GM18520 (cell line): ENCODE data around the gene SYNPO2L.

Experiments
- ATAC-seq: cut with Tn5 transposase; IDR thresholded peaks from one replicate; pipeline ENCODE4 v1.9.1; 2021; ENCODE audit not compliant: unreplicated experiment

SYNPO2L gene

GRCh38 chr10:73648975-73649829, 6.6 kb downstream of the SYNPO2L start:
- ATAC-seq = no peak

DNA sequence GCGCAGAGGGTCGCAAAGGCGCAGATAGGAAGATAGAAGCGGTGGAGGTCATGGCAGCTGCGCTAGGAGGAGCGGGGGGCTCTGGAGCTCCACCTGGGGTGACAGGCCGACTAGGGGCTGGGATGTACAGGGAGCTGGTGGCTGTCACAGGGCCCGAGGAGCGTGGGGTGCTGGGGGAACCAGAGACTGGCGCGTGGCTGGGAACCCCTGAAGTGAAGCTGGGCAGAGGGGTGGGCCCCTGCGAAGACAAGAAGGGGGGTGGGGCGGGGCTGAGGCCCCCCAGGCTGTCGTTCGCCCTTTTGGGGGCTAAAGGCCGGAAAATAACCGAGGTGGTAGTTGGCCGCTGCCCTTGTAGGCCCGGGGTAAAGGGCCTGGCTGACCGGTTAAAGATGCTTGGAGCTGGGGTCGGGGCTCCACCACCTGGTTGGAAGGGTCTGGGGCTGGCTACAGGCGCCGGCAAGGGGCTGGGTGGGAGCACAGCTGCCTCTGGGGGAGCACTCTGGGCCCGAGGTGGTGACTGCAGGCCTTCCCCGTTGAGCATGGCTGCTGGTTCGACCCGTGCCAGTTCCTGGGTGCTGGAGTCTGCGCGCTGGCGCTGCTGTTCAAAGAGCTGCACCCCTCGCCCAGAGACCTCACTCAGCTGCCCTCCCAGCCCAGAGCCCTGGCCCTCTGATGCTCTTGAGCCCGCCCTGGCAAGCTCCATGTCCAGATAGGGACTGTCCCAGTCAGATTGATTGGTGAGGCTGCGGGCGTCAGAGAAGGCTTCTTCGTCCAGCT, 7.8 kb downstream of the SYNPO2L start:
- no peak for ATAC-seq

GRCh38 chr10:73647211-73647874, 8.5 kb downstream of the SYNPO2L start:
- ATAC-seq = no peak

GRCh38 chr10:73646598-73647041, 9.2 kb downstream of the SYNPO2L start:
- ATAC-seq = no peak

- ATAC-seq = no peak
Observed at GRCh38 chr10:73645251-73645650, 10.6 kb downstream of the SYNPO2L start.

- ATAC-seq = no peak
Observed at GRCh38 chr10:73644767-73645166, 11.1 kb downstream of the SYNPO2L start.

GRCh38 chr10:73644015-73644743, 11.7 kb downstream of the SYNPO2L start:
- no peak for ATAC-seq

- no peak for ATAC-seq
Observed at GRCh38 chr10:73643362-73643761, 12.5 kb downstream of the SYNPO2L start.

- ATAC-seq = no peak
Observed at GRCh38 chr10:73641328-73642060, 14.3 kb downstream of the SYNPO2L start, which contains the start of gene MYOZ1. Gene MYOZ1 (minus strand): TSS chr10:73641474. CDS start chr10:73640017, 1,457 bp downstream.

DNA sequence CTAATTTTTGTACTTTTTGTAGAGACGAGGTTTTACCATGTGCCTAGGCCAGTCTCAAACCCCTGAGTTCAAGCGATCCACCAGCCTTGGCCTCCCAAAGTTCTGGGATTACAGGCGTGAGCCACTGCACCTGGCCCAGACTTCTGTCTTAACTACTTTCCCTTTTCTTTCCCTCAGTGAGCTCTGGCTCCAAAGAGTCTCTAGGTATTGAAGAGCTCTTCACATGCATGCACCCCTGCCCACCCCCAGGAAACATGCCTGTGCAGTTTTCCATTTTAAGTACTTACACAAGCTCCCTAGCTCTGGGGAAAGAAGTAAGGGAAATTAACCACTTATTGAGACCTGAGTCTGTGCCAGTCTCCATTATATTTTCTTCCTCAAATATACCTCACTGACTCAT, 16.5 kb downstream of the SYNPO2L start:
- ATAC-seq = no peak

- no peak for ATAC-seq
Observed at GRCh38 chr10:73635781-73636180, 20.0 kb downstream of the SYNPO2L start.

- ATAC-seq = no peak
Observed at GRCh38 chr10:73634421-73634820, 21.4 kb downstream of the SYNPO2L start.

DNA sequence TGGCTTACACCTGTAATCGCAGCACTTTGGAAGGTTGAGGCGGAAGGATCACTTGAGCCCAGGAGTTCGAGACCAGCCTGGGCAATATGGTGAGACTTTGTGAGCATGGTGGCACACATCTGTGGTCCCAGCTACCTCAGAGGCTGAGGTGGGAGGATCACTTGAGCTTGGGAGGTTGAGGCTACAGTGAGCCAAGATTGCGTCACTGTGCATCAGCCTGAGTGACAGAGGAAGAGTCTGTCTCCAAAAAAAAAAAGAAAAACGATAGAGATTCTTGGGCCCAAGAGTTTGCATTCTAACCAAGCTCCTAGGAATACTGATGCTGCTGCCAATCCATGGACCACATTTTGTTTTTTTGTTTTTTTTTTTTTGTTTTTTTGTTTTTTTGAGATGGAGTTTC, 26.7 kb downstream of the SYNPO2L start:
- no peak for ATAC-seq

- ATAC-seq = no peak
Observed at GRCh38 chr10:73628405-73628804, 27.4 kb downstream of the SYNPO2L start.

- ATAC-seq = no peak
Observed at GRCh38 chr10:73627300-73627699, 28.5 kb downstream of the SYNPO2L start.

- peak; percentile 99 for ATAC-seq
Observed at GRCh38 chr10:73625884-73626752, 29.7 kb downstream of the SYNPO2L start.

DNA sequence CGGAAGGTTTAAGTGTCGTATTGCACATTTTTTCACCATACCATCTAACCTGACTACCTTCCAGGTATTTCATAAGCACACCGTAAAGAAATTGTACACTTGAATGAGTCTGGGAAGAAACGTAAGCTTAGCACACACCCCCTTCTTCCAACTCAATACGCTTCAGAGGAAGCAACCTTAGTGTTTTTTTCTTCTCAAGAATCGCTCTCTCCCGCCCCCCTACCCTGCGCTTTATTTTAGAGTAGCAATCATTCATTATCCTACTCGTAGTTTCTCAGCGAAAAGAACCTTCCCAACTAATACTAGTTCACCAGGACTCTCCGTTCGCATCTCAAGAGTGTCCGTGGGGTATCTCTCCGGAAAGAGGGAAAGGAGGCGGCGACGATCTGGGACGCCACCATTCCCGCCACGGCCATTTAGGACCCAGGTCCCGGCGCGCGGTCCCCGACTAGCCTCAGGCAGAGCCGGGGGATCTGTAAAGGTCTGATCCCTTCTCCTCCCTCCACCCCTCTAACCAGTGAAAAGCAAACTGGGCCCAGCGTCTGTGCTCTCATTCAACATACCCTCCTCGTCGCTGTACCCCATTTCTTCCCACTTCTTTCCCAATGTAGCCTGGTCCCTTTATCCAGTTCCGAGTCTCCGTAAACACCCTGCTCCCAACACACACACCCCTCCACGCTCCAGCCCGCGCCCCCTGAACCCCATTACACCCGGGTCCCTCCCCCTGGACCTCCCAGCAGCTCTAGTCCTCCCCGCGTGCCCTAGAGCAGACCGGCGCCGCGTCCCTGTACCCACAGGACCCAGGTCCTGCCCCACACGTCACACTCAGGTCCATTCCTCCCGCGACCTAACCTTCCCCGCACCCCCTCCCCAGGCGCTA, 30.6 kb downstream of the SYNPO2L start:
- ATAC-seq = no peak

GRCh38 chr10:73623056-73623455, 32.8 kb downstream of the SYNPO2L start:
- no peak for ATAC-seq
